HEK293 (cell line): ENCODE measurements around the gene AK8.

ENCODE experiments used
- GLI4 ChIP-seq: fragments of 450-650 bp; formaldehyde crosslinking; IDR thresholded peaks from 2 replicates; pipeline ENCODE4 v1.5.1; 2016; ENCODE audit warnings: missing biosample characterization, missing genetic modification characterization
- GLIS1 ChIP-seq: fragments of 450-650 bp; formaldehyde crosslinking; IDR thresholded peaks from 2 replicates; pipeline ENCODE4 v1.5.1; 2016; ENCODE audit warnings: missing biosample characterization, missing genetic modification characterization
- KLF16 ChIP-seq: fragments of 450-650 bp; formaldehyde crosslinking; IDR thresholded peaks from 2 replicates; pipeline ENCODE4 v1.5.1; 2017; ENCODE audit warnings: missing biosample characterization, missing genetic modification characterization
- KLF7 ChIP-seq: fragments of 450-650 bp; formaldehyde crosslinking; IDR thresholded peaks from 2 replicates; pipeline ENCODE4 v1.5.1; 2016; ENCODE audit warnings: missing biosample characterization, missing genetic modification characterization, borderline replicate concordance
- KLF9 ChIP-seq: fragments of 450-650 bp; formaldehyde crosslinking; IDR thresholded peaks from 2 replicates; pipeline ENCODE4 v1.5.1; 2016; ENCODE audit warnings: missing biosample characterization, missing genetic modification characterization, low read depth
- SP3 ChIP-seq: fragments of 450-650 bp; formaldehyde crosslinking; IDR thresholded peaks from 2 replicates; pipeline ENCODE4 v1.5.1; 2016; ENCODE audit warnings: missing biosample characterization, missing genetic modification characterization
- YY1 ChIP-seq: fragments of 450-650 bp; formaldehyde crosslinking; IDR thresholded peaks from 2 replicates; pipeline ENCODE4 v1.5.1; 2018; ENCODE audit warnings: missing biosample characterization, missing genetic modification characterization
- YY2 ChIP-seq: fragments of 450-650 bp; formaldehyde crosslinking; IDR thresholded peaks from 2 replicates; pipeline ENCODE4 v1.5.1; 2016; ENCODE audit warnings: missing biosample characterization, missing genetic modification characterization
- ZNF112 ChIP-seq: fragments of 450-650 bp; formaldehyde crosslinking; IDR thresholded peaks from 2 replicates; pipeline ENCODE4 v1.5.0; 2017; ENCODE audit warnings: missing biosample characterization, missing genetic modification characterization
- ZNF121 ChIP-seq: fragments of 450-650 bp; formaldehyde crosslinking; IDR thresholded peaks from 2 replicates; pipeline ENCODE4 v1.5.1; 2016; ENCODE audit warnings: missing biosample characterization, missing genetic modification characterization
- ZNF155 ChIP-seq: fragments of 450-650 bp; formaldehyde crosslinking; IDR thresholded peaks from 2 replicates; pipeline ENCODE4 v1.5.1; 2016; ENCODE audit warnings: missing biosample characterization, missing genetic modification characterization
- ZNF169 ChIP-seq: fragments of 450-650 bp; formaldehyde crosslinking; IDR thresholded peaks from 2 replicates; pipeline ENCODE4 v1.5.1; 2016; ENCODE audit warnings: missing biosample characterization, missing genetic modification characterization
- ZNF311 ChIP-seq: fragments of 450-650 bp; formaldehyde crosslinking; IDR thresholded peaks from 2 replicates; pipeline ENCODE4 v1.5.1; 2017; ENCODE audit warnings: missing biosample characterization, missing genetic modification characterization, borderline replicate concordance
- ZNF350 ChIP-seq: fragments of 450-650 bp; formaldehyde crosslinking; IDR thresholded peaks from 2 replicates; pipeline ENCODE4 v1.5.0; 2017; ENCODE audit warnings: missing biosample characterization, mild to moderate bottlenecking, missing genetic modification characterization
- ZNF423 ChIP-seq: fragments of 450-650 bp; formaldehyde crosslinking; IDR thresholded peaks from 2 replicates; pipeline ENCODE4 v1.5.1; 2016; ENCODE audit warnings: missing biosample characterization, missing genetic modification characterization
- ZNF510 ChIP-seq: fragments of 450-650 bp; formaldehyde crosslinking; IDR thresholded peaks from 2 replicates; pipeline ENCODE4 v1.5.1; 2018; ENCODE audit warnings: mild to moderate bottlenecking, missing genetic modification characterization, missing biosample characterization; ENCODE audit not compliant: insufficient replicate concordance
- ZNF585B ChIP-seq: fragments of 450-650 bp; formaldehyde crosslinking; IDR thresholded peaks from 2 replicates; pipeline ENCODE4 v1.5.1; 2016; ENCODE audit warnings: missing biosample characterization, missing genetic modification characterization
- ZNF610 ChIP-seq: fragments of 450-650 bp; formaldehyde crosslinking; IDR thresholded peaks from 2 replicates; pipeline ENCODE4 v1.5.1; 2016; ENCODE audit warnings: missing biosample characterization, missing genetic modification characterization, borderline replicate concordance
- ZNF76 ChIP-seq: fragments of 450-650 bp; formaldehyde crosslinking; IDR thresholded peaks from 2 replicates; pipeline ENCODE4; 2016; ENCODE audit warnings: low read depth, missing biosample characterization, missing genetic modification characterization, borderline replicate concordance
- ZNF843 ChIP-seq: fragments of 450-650 bp; formaldehyde crosslinking; IDR thresholded peaks from 2 replicates; pipeline ENCODE4 v1.5.1; 2016; ENCODE audit warnings: missing biosample characterization, missing genetic modification characterization
- TF ChIP-seq, protein P1 (sequence below): fragments of 450-650 bp; formaldehyde crosslinking; IDR thresholded peaks from 2 replicates; pipeline ENCODE4 v1.5.1; 2017; ENCODE audit warnings: missing biosample characterization, missing genetic modification characterization
- TF ChIP-seq, protein P2 (sequence below): fragments of 450-650 bp; formaldehyde crosslinking; IDR thresholded peaks from 2 replicates; pipeline ENCODE4 v1.5.1; 2016; ENCODE audit warnings: missing biosample characterization, missing genetic modification characterization
- TF ChIP-seq, protein P3 (sequence below): fragments of 450-650 bp; formaldehyde crosslinking; IDR thresholded peaks from 2 replicates; pipeline ENCODE4 v1.5.1; 2017; ENCODE audit warnings: missing biosample characterization, missing genetic modification characterization
- TF ChIP-seq, protein P4 (sequence below): fragments of 450-650 bp; formaldehyde crosslinking; IDR thresholded peaks from 2 replicates; pipeline ENCODE4 v1.5.1; 2016; ENCODE audit warnings: missing biosample characterization, missing genetic modification characterization
- TF ChIP-seq, protein P5 (sequence below): fragments of 450-650 bp; formaldehyde crosslinking; IDR thresholded peaks from 2 replicates; pipeline ENCODE4 v1.5.1; 2016; ENCODE audit warnings: missing biosample characterization, missing genetic modification characterization
- TF ChIP-seq, protein P6 (sequence below): fragments of 450-650 bp; formaldehyde crosslinking; IDR thresholded peaks from 2 replicates; pipeline ENCODE4 v1.5.1; 2016; ENCODE audit warnings: missing biosample characterization, missing genetic modification characterization
- TF ChIP-seq, protein P7 (sequence below): fragments of 450-650 bp; formaldehyde crosslinking; conservative IDR thresholded peaks from 2 replicates; pipeline ENCODE4 v1.5.1; 2016; ENCODE audit warnings: low read depth, missing biosample characterization, missing genetic modification characterization

Gene AK8

DNA sequence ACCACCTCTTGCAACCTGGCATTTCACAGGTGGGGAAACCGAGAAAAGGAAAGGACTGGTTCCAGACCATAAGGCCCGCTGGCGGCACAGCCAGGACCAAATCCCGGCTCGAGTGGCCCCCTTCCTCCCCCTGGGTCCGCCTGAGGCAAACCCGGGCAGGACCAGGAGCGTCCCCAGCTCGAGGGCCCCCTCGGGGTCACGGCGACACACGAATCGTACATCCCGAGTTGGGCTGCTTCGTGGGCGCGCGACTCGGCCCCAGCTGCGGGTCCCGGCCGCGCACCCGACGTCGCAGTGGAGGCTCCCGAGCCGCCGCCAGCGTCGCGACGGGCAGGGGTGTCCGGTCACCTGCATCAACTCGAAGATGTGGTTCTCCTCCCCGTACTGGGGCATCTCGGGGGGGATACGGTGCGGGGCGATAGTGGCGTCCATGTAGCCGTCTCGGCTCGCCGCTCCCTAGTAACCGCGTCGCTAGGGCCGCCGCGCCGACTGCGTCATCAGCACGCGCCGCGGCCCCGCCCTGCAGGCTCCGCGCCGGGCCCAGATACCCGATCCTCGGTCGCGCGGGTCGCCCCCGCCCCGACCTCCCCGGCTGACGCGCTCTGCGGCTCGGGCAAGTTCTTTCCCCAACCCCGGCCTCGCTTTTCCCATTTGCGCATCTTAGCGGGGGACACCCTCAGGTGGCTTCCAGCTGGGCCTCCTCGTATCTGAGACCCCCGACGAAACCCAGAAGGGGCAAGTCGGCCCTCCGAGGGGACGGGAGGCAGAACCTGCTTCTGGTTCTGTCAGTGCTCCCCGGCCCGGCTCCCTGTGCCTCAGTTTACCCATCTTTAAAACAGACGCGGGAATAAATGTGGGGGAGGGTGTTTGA lies at the start of gene AK8 (continued):
- TF ChIP-seq, protein P1, sequence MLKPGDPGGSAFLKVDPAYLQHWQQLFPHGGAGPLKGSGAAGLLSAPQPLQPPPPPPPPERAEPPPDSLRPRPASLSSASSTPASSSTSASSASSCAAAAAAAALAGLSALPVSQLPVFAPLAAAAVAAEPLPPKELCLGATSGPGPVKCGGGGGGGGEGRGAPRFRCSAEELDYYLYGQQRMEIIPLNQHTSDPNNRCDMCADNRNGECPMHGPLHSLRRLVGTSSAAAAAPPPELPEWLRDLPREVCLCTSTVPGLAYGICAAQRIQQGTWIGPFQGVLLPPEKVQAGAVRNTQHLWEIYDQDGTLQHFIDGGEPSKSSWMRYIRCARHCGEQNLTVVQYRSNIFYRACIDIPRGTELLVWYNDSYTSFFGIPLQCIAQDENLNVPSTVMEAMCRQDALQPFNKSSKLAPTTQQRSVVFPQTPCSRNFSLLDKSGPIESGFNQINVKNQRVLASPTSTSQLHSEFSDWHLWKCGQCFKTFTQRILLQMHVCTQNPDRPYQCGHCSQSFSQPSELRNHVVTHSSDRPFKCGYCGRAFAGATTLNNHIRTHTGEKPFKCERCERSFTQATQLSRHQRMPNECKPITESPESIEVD, result no peak
- TF ChIP-seq KLF9 (tag by site-specific recombination) (peak; percentile 59), ZNF843 (tag by site-specific recombination) (no peak), ZNF121 (tag by site-specific recombination) (peak; percentile 100), KLF16 (tag by site-specific recombination) (peak; percentile 52; the same call in 1 of the 2 replicates), ZNF76 (peak; percentile 67; the same call in 1 of the 2 replicates), SP3 (tag by site-specific recombination) (peak; percentile 51; the same call in 1 of the 2 replicates), ZNF155 (tag by site-specific recombination) (no peak), ZNF112 (no peak), ZNF423 (tag by site-specific recombination) (no peak), ZNF610 (tag by site-specific recombination) (peak; percentile 68; the same call in 1 of the 2 replicates), GLI4 (no peak), ZNF311 (tag by site-specific recombination) (no peak), YY2 (tag by site-specific recombination) (peak; percentile 58), YY1 (tag by site-specific recombination) (peak; percentile 58), ZNF510 (tag by site-specific recombination) (no peak), ZNF350 (no peak), KLF7 (peak; percentile 75; the same call in 1 of the 2 replicates), ZNF169 (tag by site-specific recombination) (no peak), GLIS1 (tag by site-specific recombination) (peak; percentile 66), ZNF585B (tag by site-specific recombination) (no peak)
- TF ChIP-seq, protein P2, sequence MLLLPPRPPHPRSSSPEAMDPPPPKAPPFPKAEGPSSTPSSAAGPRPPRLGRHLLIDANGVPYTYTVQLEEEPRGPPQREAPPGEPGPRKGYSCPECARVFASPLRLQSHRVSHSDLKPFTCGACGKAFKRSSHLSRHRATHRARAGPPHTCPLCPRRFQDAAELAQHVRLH, result 0 out of 2 replicates have a peak, but pooled peaks have one; percentile 27
- TF ChIP-seq, protein P3, sequence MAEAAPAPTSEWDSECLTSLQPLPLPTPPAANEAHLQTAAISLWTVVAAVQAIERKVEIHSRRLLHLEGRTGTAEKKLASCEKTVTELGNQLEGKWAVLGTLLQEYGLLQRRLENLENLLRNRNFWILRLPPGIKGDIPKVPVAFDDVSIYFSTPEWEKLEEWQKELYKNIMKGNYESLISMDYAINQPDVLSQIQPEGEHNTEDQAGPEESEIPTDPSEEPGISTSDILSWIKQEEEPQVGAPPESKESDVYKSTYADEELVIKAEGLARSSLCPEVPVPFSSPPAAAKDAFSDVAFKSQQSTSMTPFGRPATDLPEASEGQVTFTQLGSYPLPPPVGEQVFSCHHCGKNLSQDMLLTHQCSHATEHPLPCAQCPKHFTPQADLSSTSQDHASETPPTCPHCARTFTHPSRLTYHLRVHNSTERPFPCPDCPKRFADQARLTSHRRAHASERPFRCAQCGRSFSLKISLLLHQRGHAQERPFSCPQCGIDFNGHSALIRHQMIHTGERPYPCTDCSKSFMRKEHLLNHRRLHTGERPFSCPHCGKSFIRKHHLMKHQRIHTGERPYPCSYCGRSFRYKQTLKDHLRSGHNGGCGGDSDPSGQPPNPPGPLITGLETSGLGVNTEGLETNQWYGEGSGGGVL (tag by site-specific recombination), result 0 out of 2 replicates have a peak, but pooled peaks have one; percentile 10
- TF ChIP-seq, protein P4, sequence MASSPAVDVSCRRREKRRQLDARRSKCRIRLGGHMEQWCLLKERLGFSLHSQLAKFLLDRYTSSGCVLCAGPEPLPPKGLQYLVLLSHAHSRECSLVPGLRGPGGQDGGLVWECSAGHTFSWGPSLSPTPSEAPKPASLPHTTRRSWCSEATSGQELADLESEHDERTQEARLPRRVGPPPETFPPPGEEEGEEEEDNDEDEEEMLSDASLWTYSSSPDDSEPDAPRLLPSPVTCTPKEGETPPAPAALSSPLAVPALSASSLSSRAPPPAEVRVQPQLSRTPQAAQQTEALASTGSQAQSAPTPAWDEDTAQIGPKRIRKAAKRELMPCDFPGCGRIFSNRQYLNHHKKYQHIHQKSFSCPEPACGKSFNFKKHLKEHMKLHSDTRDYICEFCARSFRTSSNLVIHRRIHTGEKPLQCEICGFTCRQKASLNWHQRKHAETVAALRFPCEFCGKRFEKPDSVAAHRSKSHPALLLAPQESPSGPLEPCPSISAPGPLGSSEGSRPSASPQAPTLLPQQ (tag by site-specific recombination), result peak; percentile 92
- TF ChIP-seq, protein P5, sequence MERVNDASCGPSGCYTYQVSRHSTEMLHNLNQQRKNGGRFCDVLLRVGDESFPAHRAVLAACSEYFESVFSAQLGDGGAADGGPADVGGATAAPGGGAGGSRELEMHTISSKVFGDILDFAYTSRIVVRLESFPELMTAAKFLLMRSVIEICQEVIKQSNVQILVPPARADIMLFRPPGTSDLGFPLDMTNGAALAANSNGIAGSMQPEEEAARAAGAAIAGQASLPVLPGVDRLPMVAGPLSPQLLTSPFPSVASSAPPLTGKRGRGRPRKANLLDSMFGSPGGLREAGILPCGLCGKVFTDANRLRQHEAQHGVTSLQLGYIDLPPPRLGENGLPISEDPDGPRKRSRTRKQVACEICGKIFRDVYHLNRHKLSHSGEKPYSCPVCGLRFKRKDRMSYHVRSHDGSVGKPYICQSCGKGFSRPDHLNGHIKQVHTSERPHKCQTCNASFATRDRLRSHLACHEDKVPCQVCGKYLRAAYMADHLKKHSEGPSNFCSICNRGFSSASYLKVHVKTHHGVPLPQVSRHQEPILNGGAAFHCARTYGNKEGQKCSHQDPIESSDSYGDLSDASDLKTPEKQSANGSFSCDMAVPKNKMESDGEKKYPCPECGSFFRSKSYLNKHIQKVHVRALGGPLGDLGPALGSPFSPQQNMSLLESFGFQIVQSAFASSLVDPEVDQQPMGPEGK (tag by site-specific recombination), result peak; percentile 77
- TF ChIP-seq, protein P6, sequence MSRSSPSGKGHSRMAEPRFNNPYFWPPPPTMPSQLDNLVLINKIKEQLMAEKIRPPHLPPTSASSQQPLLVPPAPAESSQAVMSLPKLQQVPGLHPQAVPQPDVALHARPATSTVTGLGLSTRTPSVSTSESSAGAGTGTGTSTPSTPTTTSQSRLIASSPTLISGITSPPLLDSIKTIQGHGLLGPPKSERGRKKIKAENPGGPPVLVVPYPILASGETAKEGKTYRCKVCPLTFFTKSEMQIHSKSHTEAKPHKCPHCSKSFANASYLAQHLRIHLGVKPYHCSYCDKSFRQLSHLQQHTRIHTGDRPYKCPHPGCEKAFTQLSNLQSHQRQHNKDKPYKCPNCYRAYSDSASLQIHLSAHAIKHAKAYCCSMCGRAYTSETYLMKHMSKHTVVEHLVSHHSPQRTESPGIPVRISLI (tag by site-specific recombination), result no peak
- TF ChIP-seq, protein P7, sequence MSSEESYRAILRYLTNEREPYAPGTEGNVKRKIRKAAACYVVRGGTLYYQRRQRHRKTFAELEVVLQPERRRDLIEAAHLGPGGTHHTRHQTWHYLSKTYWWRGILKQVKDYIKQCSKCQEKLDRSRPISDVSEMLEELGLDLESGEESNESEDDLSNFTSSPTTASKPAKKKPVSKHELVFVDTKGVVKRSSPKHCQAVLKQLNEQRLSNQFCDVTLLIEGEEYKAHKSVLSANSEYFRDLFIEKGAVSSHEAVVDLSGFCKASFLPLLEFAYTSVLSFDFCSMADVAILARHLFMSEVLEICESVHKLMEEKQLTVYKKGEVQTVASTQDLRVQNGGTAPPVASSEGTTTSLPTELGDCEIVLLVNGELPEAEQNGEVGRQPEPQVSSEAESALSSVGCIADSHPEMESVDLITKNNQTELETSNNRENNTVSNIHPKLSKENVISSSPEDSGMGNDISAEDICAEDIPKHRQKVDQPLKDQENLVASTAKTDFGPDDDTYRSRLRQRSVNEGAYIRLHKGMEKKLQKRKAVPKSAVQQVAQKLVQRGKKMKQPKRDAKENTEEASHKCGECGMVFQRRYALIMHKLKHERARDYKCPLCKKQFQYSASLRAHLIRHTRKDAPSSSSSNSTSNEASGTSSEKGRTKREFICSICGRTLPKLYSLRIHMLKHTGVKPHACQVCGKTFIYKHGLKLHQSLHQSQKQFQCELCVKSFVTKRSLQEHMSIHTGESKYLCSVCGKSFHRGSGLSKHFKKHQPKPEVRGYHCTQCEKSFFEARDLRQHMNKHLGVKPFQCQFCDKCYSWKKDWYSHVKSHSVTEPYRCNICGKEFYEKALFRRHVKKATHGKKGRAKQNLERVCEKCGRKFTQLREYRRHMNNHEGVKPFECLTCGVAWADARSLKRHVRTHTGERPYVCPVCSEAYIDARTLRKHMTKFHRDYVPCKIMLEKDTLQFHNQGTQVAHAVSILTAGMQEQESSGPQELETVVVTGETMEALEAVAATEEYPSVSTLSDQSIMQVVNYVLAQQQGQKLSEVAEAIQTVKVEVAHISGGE (tag by site-specific recombination), result 0 out of 2 replicates have a peak, but pooled peaks have one; percentile 10
